Measurements from ENCODE around the gene SHB.

Gene SHB

DNA sequence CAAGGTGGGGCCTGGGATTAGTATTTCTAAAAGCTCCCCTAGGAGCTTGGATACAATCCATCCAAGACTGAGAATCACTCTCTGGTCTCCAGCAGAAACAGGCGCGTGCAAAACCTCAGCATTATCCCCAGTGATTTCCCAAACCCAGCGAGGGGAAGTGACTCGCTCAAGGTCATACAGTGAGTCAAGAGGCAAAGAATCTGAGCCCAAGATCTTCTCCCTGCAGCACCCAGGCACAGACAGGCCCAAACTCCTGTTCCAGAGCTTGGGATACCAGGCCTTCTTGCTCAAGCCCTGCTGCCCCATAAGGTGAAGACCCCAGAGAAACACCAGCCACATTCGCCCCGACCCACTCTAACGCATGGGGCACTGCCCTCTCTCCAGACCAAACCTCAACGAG, 33.2 kb downstream of the SHB start:
- TF ChIP-seq, protein P1, sequence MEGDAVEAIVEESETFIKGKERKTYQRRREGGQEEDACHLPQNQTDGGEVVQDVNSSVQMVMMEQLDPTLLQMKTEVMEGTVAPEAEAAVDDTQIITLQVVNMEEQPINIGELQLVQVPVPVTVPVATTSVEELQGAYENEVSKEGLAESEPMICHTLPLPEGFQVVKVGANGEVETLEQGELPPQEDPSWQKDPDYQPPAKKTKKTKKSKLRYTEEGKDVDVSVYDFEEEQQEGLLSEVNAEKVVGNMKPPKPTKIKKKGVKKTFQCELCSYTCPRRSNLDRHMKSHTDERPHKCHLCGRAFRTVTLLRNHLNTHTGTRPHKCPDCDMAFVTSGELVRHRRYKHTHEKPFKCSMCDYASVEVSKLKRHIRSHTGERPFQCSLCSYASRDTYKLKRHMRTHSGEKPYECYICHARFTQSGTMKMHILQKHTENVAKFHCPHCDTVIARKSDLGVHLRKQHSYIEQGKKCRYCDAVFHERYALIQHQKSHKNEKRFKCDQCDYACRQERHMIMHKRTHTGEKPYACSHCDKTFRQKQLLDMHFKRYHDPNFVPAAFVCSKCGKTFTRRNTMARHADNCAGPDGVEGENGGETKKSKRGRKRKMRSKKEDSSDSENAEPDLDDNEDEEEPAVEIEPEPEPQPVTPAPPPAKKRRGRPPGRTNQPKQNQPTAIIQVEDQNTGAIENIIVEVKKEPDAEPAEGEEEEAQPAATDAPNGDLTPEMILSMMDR (conservative IDR thresholded peaks at IDR 0.05; ENCODE audit: low read length), result no peak
- no peak overlapping the region for H3K4me3 ChIP-seq (ENCODE audit: low read length)
- DNase-seq (ENCODE audit: low read depth), result peak; percentile 80

DNA sequence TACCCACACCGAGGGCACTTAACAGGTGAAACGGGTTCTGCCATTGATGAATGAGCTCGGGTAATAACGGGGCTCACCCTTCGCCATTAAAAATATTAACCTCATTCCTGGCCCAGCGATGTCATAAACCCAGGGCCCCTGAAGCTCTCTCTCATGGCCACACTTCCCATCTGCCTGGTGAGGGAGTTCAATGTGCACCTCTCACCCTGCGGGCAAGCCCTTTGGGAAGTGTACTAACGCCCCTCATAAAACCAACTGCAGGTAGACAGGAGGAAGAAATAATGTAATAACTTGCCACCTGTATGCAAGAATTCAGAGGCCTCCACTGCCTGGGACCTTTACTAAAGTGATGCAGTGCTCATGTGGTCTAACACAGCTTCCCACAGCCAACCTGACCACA, 35.1 kb downstream of the SHB start:
- DNase-seq (ENCODE audit: low read depth), result no peak
- no peak overlapping the region for H3K4me3 ChIP-seq (ENCODE audit: low read length)
- TF ChIP-seq, protein P1 (conservative IDR thresholded peaks at IDR 0.05; ENCODE audit: low read length), result no peak

DNA sequence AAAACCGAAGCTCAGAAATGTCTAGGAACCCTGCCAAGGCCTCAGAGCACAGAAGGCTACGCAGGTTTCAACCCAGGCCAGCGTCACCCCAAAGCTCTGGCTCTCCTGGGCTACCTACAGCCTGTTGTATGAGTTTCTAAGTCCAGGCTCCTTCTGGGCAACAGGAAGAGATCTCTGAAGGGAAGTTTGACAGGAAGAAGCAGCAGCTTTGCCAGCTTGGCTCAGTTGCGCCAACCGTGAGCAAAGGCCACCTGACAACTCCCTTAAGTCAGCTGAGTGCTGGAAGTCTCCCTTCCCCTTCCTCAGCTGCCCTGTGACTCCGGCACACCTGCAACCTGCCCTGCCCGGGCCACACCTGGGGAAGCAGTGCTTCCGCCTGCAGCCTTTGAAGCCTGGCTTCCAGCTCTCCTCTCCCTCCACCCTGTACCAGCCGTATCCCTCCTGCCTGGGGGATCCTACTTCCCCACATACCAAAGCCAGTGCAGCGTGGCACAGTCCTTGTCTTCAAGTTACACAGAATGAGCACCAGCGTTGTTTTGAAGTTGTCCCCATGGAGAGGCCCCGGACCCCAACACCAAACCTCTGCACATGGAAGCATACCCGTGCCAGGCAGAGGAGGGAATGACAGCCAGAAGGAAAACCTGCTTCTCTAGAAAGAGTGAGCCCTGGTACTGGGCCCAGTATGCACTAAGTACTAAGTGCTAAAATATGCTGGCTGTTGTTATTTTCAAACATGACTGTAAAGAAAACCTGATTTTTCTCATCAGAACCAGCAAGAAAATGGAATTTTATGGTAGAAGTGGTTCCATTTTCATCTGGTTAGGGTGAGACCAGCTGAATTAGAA, 36.5 kb downstream of the SHB start:
- no peak for DNase-seq (ENCODE audit: low read depth)
- no peak overlapping the region for H3K4me3 ChIP-seq (ENCODE audit: low read length)
- TF ChIP-seq, protein P1 (conservative IDR thresholded peaks at IDR 0.05; ENCODE audit: low read length), result no peak

DNA sequence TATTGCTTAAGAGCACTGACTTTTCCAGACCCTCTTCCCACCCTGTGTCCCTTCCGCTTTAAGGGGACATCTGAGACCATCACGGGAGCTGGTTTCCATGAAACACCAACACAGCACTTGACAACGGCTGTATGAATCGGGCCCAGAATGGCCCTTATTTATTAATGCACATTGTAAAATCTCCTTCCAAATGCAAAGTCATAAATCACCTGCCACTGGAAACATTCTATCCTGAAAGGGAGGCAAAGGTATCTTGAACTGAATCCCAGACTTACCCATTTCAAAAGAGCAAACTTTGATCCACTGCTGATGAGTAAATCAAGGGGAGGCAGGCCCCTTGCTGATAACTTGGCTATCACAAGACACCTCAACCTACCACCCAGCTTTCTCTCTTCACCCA, 37.4 kb downstream of the SHB start:
- no peak overlapping the region for H3K4me3 ChIP-seq (ENCODE audit: low read length)
- DNase-seq (ENCODE audit: low read depth), result no peak
- TF ChIP-seq, protein P1 (conservative IDR thresholded peaks at IDR 0.05; ENCODE audit: low read length), result no peak

DNA sequence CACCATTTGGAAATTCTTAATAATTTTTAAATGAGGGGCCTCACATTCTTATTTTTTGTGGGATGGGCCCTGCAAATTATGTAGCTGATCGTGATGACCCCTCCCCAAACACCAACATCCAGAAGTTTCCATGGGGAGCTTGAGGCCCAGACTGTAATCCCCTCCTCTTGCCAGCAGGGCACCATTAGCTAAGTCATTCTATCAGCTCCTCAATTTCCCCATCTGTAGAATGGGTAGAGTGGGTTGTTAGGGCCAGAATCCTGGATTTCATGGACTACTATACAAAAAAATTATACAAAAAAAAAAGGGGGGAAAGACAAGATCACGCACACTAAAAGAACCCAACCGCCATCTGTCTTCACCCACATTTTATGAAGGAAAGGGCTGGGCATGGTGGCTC, 38.4 kb downstream of the SHB start:
- H3K4me3 ChIP-seq (ENCODE audit: low read length), result no peak overlapping the region
- no peak for DNase-seq (ENCODE audit: low read depth)
- TF ChIP-seq, protein P1 (conservative IDR thresholded peaks at IDR 0.05; ENCODE audit: low read length), result 0 out of 2 replicates have a peak, but pooled peaks have one; percentile 10

DNA sequence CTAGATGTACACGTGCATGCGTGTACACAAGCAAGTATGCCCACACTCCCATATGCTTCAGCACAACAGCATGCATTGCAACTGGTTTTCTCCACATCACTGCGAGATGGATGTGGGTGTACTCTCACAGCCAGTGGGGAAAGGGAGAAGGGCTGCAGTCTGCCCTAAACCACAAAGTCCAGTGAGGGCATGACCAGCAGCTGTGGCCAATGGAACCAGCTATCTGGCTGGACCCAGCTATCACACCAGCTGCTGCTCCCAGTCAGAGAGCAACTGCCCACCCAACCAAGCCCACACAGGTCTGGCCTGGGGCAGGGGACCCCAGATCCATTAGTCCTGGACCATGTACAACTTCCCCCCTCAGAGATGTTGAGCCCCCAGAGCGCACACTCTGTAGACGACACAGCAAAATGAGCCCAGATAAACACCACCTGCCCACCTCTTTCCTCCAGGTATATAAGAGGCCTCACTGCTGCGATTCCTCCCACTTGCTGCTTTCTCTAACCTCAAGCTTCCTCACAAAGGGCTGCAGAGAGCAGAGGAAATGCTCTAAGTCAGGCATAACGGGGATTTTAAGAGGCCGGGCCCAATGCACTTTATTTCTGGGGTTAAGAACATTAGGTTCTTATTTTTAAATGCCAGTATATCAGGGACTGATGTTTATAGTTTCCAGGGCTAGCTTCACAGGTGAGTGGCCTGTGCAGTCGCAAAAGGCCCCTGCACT, 39.0 kb downstream of the SHB start:
- no peak for DNase-seq (ENCODE audit: low read depth)
- no peak overlapping the region for H3K4me3 ChIP-seq (ENCODE audit: low read length)
- TF ChIP-seq, protein P1 (conservative IDR thresholded peaks at IDR 0.05; ENCODE audit: low read length), result no peak

DNA sequence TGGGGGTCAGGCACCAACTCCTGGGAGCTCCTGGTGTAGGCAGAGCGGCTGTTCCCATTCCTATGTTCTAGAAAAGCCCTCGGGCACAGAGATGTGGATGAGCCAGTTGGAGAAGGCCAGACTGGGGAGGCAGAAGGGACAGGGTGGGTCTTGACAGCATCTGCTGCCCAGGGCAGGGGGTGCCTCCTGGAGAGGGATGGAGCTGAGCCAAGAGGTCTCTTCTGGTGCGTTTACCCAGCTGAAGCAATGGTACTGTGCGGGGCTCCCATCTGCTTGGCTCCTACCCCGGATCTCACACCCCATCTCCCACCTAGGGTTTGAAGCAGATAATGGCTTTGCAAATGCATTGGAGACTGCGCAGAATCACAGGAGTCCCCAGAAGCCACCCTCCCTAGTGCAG, 41.3 kb downstream of the SHB start:
- DNase-seq (ENCODE audit: low read depth), result no peak
- H3K4me3 ChIP-seq (ENCODE audit: low read length), result no peak overlapping the region
- TF ChIP-seq, protein P1 (conservative IDR thresholded peaks at IDR 0.05; ENCODE audit: low read length), result no peak

All from AG10803 (cell line).